ENCODE data around the gene KHDC4.

DNA sequence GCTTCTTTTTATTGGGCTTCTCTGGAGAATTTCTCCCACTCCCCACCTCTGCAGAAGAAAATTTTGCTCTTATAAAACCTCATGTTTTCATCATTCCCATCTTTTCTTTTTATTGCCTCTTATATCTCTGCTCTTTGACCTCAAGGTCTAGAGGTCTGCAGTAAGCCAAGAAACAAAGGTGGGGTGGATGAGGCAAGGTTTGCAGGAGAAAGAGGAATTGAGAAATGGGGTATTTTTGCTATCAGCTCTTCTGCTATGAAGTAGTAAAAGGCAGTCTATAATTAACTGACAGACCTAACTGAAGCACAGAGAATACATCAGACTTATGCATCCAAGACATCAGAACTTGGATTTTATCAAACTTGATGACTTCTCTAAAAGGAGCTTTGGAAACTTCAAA is 52.0 kb downstream of the KHDC4 start:
- TF ChIP-seq, protein P1, sequence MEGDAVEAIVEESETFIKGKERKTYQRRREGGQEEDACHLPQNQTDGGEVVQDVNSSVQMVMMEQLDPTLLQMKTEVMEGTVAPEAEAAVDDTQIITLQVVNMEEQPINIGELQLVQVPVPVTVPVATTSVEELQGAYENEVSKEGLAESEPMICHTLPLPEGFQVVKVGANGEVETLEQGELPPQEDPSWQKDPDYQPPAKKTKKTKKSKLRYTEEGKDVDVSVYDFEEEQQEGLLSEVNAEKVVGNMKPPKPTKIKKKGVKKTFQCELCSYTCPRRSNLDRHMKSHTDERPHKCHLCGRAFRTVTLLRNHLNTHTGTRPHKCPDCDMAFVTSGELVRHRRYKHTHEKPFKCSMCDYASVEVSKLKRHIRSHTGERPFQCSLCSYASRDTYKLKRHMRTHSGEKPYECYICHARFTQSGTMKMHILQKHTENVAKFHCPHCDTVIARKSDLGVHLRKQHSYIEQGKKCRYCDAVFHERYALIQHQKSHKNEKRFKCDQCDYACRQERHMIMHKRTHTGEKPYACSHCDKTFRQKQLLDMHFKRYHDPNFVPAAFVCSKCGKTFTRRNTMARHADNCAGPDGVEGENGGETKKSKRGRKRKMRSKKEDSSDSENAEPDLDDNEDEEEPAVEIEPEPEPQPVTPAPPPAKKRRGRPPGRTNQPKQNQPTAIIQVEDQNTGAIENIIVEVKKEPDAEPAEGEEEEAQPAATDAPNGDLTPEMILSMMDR (IDR thresholded peaks at IDR 0.05) = no peak
- no peak for TF ChIP-seq POLR2A (IDR thresholded peaks at IDR 0.05)

Measured in vagina (tissue), 2 donors.